Activated naive CD8-positive, alpha-beta T cell treated with anti-CD3 and anti-CD28 coated beads, Interleukin-2, amount 50 U/mL, for 24 hours (primary cell): ENCODE data around the gene MLNR.

Experiments used
- ATAC-seq: fragments of 150-1000 bp; cut with Tn5 transposase; one replicate; pipeline ENCODE4 v1.10.0; 2021
- DNase-seq: peaks from one replicate; pipeline ENCODE4 v3.0.0; 2021
- H3K27ac Mint-ChIP-seq: one replicate; pipeline ENCODE4 v1.8.0; 2021; ENCODE audit warnings: mild to moderate bottlenecking, mixed read lengths
- H3K27me3 Mint-ChIP-seq: one replicate; pipeline ENCODE4 v1.8.0; 2021; ENCODE audit warnings: mixed read lengths
- H3K36me3 Mint-ChIP-seq: one replicate; pipeline ENCODE4 v1.8.0; 2021; ENCODE audit warnings: low read depth, mixed read lengths
- H3K4me1 Mint-ChIP-seq: one replicate; pipeline ENCODE4 v1.8.0; 2021; ENCODE audit warnings: mixed read lengths
- H3K4me3 Mint-ChIP-seq: one replicate; pipeline ENCODE4 v1.8.0; 2021; ENCODE audit warnings: mild to moderate bottlenecking, moderate library complexity, mixed read lengths
- H3K9me3 Mint-ChIP-seq: one replicate; pipeline ENCODE4 v1.8.0; 2021; ENCODE audit warnings: mixed read lengths

MLNR gene

DNA sequence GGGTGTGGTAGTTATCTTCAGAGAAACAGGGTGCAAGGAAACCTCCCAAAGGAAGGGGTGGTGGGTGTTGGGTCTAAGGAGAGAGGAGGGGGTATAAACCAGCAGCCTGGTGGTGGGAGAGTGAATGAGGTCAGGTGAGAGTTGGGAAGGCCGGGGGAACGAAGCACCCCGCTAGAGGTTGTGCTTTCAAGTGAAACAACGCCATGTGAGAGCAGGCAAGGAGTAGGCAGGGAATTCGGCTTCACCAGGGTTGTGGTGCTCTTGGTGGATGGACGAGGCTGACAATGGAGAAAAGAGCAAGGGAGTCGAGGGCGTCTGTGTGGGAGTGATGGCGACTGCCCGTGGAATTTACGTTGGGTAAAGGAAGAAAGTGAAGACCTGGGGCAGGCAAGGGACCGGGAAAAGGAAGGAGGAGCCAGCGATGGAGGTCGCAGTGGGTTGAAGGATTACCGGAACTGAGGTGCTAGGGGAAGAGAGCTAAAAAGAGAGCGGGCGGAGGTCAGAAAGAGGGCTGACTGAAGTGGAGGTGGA, 2.1 kb upstream of the MLNR start:
- Mint-ChIP-seq H3K27ac (no peak overlapping the region), H3K36me3 (peaks cover 3% of the 10 kb centered on the region), H3K27me3 (peaks cover 49% of the 10 kb centered on the region), H3K9me3 (no peaks in the 10 kb centered on the region), H3K4me3 (no peak overlapping the region), H3K4me1 (peaks cover 16% of the 10 kb centered on the region)
- ATAC-seq: no peak
- no peak for DNase-seq

DNA sequence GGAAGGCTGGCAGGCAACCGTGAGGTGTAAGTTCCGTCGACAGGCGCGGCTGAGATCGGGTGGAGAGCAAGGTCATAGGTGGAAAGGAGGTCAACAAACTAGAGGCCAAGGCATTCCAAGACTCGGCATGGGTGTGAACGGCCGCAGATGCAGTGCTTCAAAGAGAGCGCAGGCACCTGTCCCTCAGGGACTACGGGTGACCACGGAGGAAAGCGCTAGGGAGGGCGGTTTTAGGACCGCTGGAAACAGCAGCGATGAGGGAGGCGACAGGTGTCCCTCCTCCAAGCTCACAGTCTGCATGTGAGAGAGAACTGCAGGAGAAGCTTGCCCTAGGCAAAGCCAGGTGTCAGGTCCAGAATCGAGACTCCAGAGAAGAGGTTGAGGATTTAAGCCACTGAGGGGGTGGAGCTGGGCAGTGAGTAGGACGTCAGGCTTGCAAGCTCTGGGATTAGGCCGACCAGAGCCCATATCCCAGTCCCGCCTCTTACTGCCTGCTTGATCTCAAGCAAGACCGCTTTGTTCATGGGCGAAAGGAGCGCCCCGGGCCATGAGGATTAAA, 1.6 kb upstream of the MLNR start:
- no peak overlapping the region for H3K4me3 Mint-ChIP-seq
- H3K27ac Mint-ChIP-seq: no peak overlapping the region
- peaks cover 16% of the 10 kb centered on the region for H3K4me1 Mint-ChIP-seq
- H3K36me3 Mint-ChIP-seq: peaks cover 3% of the 10 kb centered on the region
- H3K9me3 Mint-ChIP-seq: no peaks in the 10 kb centered on the region
- ATAC-seq (no peak), DNase-seq (no peak)
- peaks cover 51% of the 10 kb centered on the region for H3K27me3 Mint-ChIP-seq

DNA sequence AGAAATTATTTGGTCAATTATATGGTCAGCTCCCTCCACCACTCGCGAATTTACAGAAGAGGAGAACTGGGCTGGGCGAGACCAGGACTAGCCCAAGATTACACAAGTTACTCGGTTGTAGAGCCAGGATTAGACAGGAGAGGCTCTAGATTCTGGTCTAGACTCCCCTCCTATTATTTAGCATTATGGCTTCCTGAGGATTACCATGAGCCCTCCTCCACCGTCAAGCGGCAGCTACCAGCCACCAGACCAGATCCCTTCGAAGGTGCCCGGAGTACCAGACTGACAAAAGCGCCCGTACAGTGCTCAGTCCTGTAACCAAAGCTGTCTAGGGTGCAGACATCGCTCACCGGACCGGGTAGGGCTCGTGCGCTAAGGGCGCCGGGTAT, 497 bp upstream of the MLNR start:
- Mint-ChIP-seq H3K27me3 (peaks cover 56% of the 10 kb centered on the region), H3K36me3 (peaks cover 3% of the 10 kb centered on the region), H3K4me3 (peak overlapping the region; percentile 55), H3K9me3 (no peaks in the 10 kb centered on the region), H3K4me1 (peaks cover 12% of the 10 kb centered on the region), H3K27ac (no peak overlapping the region)
- DNase-seq (no peak), ATAC-seq (no peak)

DNA sequence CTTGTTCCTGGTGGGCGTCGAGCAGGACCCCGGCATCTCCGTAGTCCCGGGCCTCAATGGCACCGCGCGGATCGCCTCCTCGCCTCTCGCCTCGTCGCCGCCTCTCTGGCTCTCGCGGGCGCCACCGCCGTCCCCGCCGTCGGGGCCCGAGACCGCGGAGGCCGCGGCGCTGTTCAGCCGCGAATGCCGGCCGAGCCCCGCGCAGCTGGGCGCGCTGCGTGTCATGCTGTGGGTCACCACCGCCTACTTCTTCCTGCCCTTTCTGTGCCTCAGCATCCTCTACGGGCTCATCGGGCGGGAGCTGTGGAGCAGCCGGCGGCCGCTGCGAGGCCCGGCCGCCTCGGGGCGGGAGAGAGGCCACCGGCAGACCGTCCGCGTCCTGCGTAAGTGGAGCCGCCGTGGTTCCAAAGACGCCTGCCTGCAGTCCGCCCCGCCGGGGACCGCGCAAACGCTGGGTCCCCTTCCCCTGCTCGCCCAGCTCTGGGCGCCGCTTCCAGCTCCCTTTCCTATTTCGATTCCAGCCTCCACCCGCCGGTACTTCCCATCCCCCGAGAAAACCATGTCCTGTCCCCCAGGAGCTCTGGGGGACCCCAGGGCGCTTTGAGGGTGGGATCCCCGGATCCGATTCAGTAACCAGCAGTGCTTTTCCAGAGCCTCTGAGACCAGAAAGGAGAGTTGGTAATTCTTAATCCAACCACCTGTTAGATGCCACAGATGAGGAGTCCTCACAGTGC, 885 bp downstream of the MLNR start:
- peak; percentile 21 for DNase-seq
- ATAC-seq: peak; percentile 41
- H3K27ac Mint-ChIP-seq: no peak overlapping the region
- H3K36me3 Mint-ChIP-seq: peaks cover 3% of the 10 kb centered on the region
- peaks cover 59% of the 10 kb centered on the region for H3K27me3 Mint-ChIP-seq
- peak overlapping the region; percentile 50 for H3K4me3 Mint-ChIP-seq
- peaks cover 4% of the 10 kb centered on the region for H3K4me1 Mint-ChIP-seq
- no peaks in the 10 kb centered on the region for H3K9me3 Mint-ChIP-seq

DNA sequence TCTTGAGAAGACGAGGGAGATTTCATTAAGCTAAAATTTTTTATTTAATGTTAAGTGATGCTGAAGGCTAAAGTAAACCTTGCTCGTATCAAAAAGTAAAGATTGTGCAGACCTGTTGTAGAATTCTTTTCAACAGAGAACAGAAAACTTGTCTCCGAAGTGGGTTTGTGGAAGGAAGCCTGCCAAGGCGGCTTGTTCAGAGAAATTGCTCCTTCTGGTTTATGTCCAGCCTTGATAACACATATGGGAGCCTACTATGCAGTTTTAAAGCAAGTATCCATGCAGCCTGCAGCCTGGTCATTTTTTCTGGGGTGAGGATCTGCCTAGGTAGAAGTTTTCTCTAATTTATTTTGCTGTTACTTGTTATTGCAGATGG, 1.4 kb downstream of the MLNR start:
- H3K4me3 Mint-ChIP-seq: peak overlapping the region; percentile 8
- H3K36me3 Mint-ChIP-seq: peaks cover 3% of the 10 kb centered on the region
- peaks cover 58% of the 10 kb centered on the region for H3K27me3 Mint-ChIP-seq
- no peaks in the 10 kb centered on the region for H3K9me3 Mint-ChIP-seq
- H3K27ac Mint-ChIP-seq: no peak overlapping the region
- ATAC-seq (no peak), DNase-seq (no peak)
- H3K4me1 Mint-ChIP-seq: peaks cover 4% of the 10 kb centered on the region

DNA sequence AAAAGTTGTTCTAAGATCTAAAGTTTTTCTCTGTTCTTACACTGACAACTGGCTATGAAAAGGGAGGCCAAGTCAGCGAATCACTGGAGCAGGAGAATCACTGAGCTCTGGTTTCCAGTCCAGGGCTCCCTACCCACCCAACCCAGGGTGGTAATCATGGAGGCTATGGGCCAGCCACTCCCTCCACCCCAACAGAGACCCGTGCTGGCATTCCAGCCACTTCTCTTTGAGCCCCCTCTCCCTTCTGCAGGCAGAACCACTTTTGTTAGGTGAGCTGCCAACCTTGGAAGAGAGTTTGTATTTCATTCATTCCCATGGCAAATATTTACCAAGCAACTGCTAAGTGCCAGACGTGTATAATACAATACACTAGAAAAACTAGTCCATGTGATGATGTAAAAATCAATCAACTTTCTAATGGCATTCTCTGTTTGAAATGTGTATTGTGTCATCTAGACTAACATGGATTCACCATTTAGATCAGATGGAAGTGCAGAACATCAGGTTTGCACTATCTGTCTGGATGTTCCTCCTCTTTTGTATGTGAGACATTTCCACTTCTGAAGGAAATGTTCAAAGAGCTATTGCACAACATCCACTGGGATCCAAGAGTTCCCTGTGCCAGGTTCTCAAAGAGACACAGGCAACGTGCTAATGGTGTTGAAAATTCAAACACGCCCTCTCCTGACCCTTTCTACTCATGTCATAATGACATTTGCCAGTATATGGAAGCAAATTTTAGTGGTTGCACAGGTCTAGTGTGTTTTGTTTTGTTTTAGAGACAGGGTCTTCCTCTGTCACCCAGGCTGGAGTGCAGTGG, 5.3 kb downstream of the MLNR start:
- ATAC-seq: no peak
- Mint-ChIP-seq H3K27ac (no peak overlapping the region), H3K9me3 (no peaks in the 10 kb centered on the region), H3K36me3 (no peaks in the 10 kb centered on the region), H3K27me3 (peaks cover 29% of the 10 kb centered on the region), H3K4me1 (peaks cover 2% of the 10 kb centered on the region), H3K4me3 (no peak overlapping the region)
- DNase-seq: no peak

DNA sequence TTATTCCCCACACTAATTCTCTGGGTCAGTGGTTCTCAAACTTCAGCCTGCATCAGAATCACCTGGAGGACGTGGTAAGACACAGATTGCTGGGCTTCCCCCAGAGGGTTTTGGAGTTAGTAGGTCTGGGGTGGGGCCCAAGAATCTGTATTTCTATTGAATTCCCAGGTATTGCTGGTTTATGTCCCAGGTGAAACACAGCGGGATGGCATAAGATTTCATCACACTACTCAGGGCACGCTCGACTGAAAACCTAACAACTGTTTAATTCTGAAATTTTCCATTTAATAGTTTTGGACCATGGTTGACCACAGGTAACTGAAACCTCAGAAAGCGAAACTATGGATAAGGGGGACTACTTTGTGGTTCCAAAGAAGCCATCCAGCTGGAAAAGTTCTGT, 6.5 kb downstream of the MLNR start:
- DNase-seq (no peak), ATAC-seq (no peak)
- peaks cover 24% of the 10 kb centered on the region for H3K27me3 Mint-ChIP-seq
- no peak overlapping the region for H3K4me3 Mint-ChIP-seq
- H3K9me3 Mint-ChIP-seq: no peaks in the 10 kb centered on the region
- no peaks in the 10 kb centered on the region for H3K36me3 Mint-ChIP-seq
- H3K27ac Mint-ChIP-seq: no peak overlapping the region
- H3K4me1 Mint-ChIP-seq: no peaks in the 10 kb centered on the region

DNA sequence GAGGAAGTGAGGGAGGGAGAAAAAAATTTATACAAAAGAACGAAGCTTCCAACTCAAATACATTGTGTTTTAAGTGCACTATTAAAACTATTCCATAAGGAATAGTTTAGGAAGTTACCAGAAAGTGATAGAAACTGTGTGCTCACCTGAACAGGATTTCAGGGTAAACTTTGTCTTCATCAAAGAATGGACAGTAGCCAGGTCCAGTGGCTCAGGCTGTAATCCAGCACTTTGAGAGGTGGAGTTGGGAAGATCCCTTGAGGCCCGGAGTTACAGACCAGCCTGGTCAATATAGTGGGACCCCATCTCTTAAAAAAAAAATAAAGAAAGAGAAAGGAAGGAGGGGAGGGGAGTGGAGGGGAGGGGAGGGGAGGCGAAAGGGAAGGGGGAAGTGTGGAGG, 14.6 kb downstream of the MLNR start:
- Mint-ChIP-seq H3K36me3 (no peaks in the 10 kb centered on the region), H3K27me3 (no peaks in the 10 kb centered on the region), H3K4me3 (no peak overlapping the region), H3K27ac (no peak overlapping the region), H3K4me1 (no peaks in the 10 kb centered on the region), H3K9me3 (no peaks in the 10 kb centered on the region)
- no peak for ATAC-seq
- no peak for DNase-seq

DNA sequence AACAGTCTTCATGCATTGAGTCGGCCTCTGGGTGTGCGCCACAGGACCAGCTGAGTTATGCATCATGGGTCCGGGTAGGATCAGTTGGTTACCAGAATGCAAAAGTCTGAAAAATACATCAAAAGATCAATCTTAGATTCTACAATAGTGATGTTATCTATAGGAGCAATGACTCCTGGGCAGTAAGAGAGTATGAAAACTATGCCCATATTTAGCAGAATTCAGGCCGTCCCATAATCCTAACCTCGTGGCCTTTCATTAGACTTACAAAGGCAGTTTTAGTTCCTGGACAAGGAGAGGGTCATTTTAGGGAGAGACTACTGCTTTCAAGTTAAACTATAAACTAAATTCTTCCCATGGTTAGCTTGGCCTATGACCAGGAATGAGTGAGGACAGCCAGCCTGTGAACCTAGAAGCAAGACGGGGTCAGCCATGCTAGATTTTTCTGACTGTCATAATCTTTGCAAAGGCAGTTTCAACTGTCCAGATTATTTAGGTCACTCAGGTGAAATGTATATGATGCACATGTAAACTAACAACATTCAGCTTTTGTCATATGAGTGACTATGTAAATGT, 15.8 kb downstream of the MLNR start:
- Mint-ChIP-seq H3K27me3 (no peaks in the 10 kb centered on the region), H3K9me3 (no peaks in the 10 kb centered on the region), H3K36me3 (no peaks in the 10 kb centered on the region), H3K4me3 (no peak overlapping the region), H3K27ac (no peak overlapping the region), H3K4me1 (no peaks in the 10 kb centered on the region)
- ATAC-seq (no peak), DNase-seq (no peak)

DNA sequence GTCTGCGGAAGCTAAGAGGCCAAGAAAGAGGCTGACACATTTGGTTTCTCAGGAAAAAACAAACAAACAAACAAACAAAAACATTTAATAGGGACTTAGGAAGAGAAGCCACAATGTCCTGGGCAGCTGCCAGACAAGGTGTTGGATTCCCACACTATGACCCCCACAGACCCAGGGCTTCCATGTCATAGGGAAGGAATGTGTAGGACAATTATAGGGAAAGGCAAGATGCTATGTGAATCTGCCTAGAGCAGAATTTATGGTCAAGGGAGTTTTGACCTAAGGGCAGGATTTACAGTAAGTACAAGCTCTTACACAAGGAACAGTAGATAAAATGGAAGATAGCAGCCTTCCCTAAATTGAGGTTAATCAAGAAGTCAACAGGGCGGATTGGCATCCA, 18.5 kb downstream of the MLNR start:
- Mint-ChIP-seq H3K4me1 (no peaks in the 10 kb centered on the region), H3K9me3 (no peaks in the 10 kb centered on the region), H3K4me3 (no peak overlapping the region), H3K27me3 (no peaks in the 10 kb centered on the region), H3K36me3 (no peaks in the 10 kb centered on the region), H3K27ac (no peak overlapping the region)
- ATAC-seq (no peak), DNase-seq (no peak)

DNA sequence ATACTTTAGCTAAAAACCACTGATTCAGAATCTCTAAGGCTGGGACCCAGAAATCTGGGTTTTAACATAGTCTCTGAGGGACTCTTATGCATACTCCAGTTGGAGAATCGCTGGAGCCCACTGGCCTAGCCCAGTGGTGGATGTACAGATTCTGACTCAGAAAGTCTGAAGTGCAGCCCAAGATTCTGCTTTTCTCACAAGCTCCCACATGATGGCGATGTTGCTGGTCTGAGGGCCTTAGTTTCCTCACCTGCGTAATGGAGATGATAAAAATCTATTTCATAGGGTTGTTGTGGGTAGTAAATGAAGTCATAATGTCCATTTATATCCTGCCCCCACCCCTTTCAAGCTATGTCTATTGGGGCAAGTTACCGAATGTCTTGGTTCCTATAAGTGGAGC, 19.9 kb downstream of the MLNR start:
- H3K4me1 Mint-ChIP-seq: no peaks in the 10 kb centered on the region
- ATAC-seq (peak; percentile 83), DNase-seq (peak; percentile 36)
- H3K36me3 Mint-ChIP-seq: no peaks in the 10 kb centered on the region
- H3K9me3 Mint-ChIP-seq: no peaks in the 10 kb centered on the region
- H3K4me3 Mint-ChIP-seq: no peak overlapping the region
- no peaks in the 10 kb centered on the region for H3K27me3 Mint-ChIP-seq
- no peak overlapping the region for H3K27ac Mint-ChIP-seq

DNA sequence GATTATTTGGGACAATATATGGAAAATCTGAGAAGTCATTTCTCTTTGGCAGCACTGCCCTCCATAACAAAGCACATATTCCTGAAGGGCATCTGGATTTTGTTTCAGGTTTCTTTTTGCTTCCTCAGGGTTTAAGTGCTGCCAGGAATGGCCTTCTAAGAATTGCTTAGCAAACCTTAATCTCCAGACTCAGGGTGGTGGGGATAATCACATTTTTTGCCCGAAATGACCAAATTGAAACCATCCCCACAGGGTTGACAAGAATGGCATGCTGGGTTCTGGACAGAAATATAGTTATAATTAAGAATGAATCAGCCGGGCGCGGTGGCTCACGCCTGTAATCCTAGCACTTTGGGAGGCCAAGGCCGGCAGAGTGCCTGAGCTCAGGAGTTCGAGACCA, 21.2 kb downstream of the MLNR start:
- no peak overlapping the region for H3K4me3 Mint-ChIP-seq
- ATAC-seq (no peak), DNase-seq (no peak)
- no peaks in the 10 kb centered on the region for H3K9me3 Mint-ChIP-seq
- H3K4me1 Mint-ChIP-seq: no peaks in the 10 kb centered on the region
- H3K36me3 Mint-ChIP-seq: no peaks in the 10 kb centered on the region
- H3K27ac Mint-ChIP-seq: no peak overlapping the region
- no peaks in the 10 kb centered on the region for H3K27me3 Mint-ChIP-seq

DNA sequence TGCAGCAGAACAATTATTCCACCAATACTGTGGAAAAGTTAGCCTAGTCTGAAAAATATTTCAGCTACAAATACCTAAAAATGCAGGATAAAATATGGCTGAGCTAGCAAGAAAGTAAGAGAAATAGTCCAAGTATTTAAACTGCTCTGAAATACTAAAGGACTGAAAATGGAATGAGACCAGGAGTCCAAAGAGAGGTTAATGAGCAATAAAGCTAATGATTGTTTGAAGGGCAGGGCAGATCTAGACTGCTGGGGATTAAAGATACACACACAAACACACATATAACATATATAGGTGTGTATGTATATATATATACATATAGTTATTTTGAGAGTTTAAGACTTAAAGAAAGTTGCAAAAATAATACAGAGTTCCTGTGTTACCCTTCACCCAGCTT, 25.0 kb downstream of the MLNR start:
- ATAC-seq: no peak
- H3K27me3 Mint-ChIP-seq: no peaks in the 10 kb centered on the region
- H3K27ac Mint-ChIP-seq: no peak overlapping the region
- DNase-seq: no peak
- H3K4me3 Mint-ChIP-seq: no peak overlapping the region
- no peaks in the 10 kb centered on the region for H3K9me3 Mint-ChIP-seq
- H3K36me3 Mint-ChIP-seq: no peaks in the 10 kb centered on the region
- peaks cover 26% of the 10 kb centered on the region for H3K4me1 Mint-ChIP-seq

DNA sequence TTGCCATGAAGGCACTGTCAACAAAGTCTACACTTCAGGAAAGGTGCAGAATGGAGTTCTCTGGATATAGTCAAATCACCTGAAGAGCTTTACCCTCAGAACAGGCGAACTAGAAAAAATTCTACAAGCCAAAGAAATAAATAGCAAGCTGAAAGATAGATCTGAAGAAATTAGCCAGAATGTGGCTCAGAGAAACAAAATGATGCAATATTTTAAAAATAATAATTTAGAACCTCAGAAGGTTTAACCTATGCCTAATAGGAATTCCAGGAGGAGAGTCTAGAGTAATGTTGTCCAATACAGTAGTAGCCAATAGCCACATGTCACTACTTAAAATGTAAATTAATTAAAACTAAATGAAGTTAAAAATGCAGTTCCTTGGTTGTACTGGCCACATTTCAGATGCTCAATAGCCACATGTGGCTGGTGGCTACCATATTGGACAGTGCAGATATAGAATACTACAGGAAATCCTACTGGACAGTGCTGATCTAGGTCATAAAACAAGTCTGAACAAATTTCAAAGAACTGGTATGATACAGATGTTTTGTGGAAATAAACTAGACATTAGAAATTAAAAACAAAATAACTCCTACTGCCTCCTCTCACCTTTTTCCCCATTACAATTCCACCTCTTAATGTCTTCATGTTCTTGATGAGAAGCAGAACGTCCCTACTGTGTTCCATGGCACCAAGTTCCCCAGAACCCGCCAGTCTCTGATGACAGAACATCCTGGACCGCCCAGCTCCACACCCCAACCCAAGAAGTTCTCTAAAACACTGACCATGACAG, 26.9 kb downstream of the MLNR start:
- Mint-ChIP-seq H3K9me3 (no peaks in the 10 kb centered on the region), H3K27me3 (no peaks in the 10 kb centered on the region), H3K27ac (peak overlapping the region; percentile 96), H3K4me3 (peak overlapping the region; percentile 99), H3K36me3 (peaks cover 1% of the 10 kb centered on the region), H3K4me1 (peaks cover 38% of the 10 kb centered on the region)
- no peak for DNase-seq
- ATAC-seq: peak; percentile 26
